ENCODE measurements around the gene BMP4. TPM values are rescaled to one million over a fixed set of nuclear protein-coding genes. Genes with fewer than 3 reads are reported as not detected.

The BMP4 gene
- total RNA-seq = 31.4 TPM

GRCh38 chr14:53956427-53957201 lies at the start of gene BMP4:
TSS of gene BMP4 (minus strand) at chr14:53956825. CDS start at chr14:53952222, 4,603 bp downstream.
- Histone ChIP-seq H3K4me1 (peaks cover 28% of the 10 kb centered on the region), H3K4me3 (peak within 1 kb of the TSS; percentile 62 to 63), H3K27me3 (no peaks in the 10 kb centered on the region), H3K27ac (peak within 1 kb of the TSS; percentile 91), H3K9me3 (no peaks in the 10 kb centered on the region), H3K36me3 (no peaks in the 10 kb centered on the region)
- intact Hi-C loops (cut with DNase I) = no loop called here
- peak in 1 of 2 donors; percentile 77 for TF ChIP-seq POLR2A (IDR thresholded peaks at IDR 0.05)
- no peak for TF ChIP-seq CTCF (IDR thresholded peaks at IDR 0.05)
- TF ChIP-seq POLR2AphosphoS5 (IDR thresholded peaks at IDR 0.05; ENCODE audit: insufficient read depth in 1 of 2, low read depth in 1 of 2) = peak; percentile 68 to 90
- peak in 1 of 2 donors; percentile 94 for DNase-seq (ENCODE audit: extremely low spot score in 2 of 2)

GRCh38 chr14:54003064-54003463 lies 46.4 kb upstream of the BMP4 start:
- Histone ChIP-seq H3K4me1 (no peaks in the 10 kb centered on the region), H3K4me3 (no peak overlapping the region), H3K36me3 (no peaks in the 10 kb centered on the region), H3K9me3 (no peaks in the 10 kb centered on the region), H3K27me3 (no peaks in the 10 kb centered on the region), H3K27ac (no peak overlapping the region)
- intact Hi-C loops (cut with DNase I) = no loop called here
- TF ChIP-seq POLR2AphosphoS5 (IDR thresholded peaks at IDR 0.05; ENCODE audit: insufficient read depth in 1 of 2, low read depth in 1 of 2) = no peak
- no peak for TF ChIP-seq CTCF (IDR thresholded peaks at IDR 0.05)
- TF ChIP-seq POLR2A (IDR thresholded peaks at IDR 0.05) = no peak
- DNase-seq (ENCODE audit: extremely low spot score in 2 of 2) = no peak

GRCh38 chr14:54002653-54003052 lies 46.0 kb upstream of the BMP4 start:
- Histone ChIP-seq H3K9me3 (no peaks in the 10 kb centered on the region), H3K4me1 (no peaks in the 10 kb centered on the region), H3K27me3 (no peaks in the 10 kb centered on the region), H3K27ac (no peak overlapping the region), H3K4me3 (no peak overlapping the region), H3K36me3 (no peaks in the 10 kb centered on the region)
- TF ChIP-seq POLR2AphosphoS5 (IDR thresholded peaks at IDR 0.05; ENCODE audit: insufficient read depth in 1 of 2, low read depth in 1 of 2) = no peak
- TF ChIP-seq CTCF (IDR thresholded peaks at IDR 0.05) = no peak
- TF ChIP-seq POLR2A (IDR thresholded peaks at IDR 0.05) = no peak
- intact Hi-C loops (cut with DNase I) = no loop called here
- no peak for DNase-seq (ENCODE audit: extremely low spot score in 2 of 2)

GRCh38 chr14:54001189-54001878 lies 44.7 kb upstream of the BMP4 start:
- Histone ChIP-seq H3K4me3 (no peak overlapping the region), H3K9me3 (no peaks in the 10 kb centered on the region), H3K27me3 (no peaks in the 10 kb centered on the region), H3K36me3 (no peaks in the 10 kb centered on the region), H3K4me1 (no peaks in the 10 kb centered on the region), H3K27ac (no peak overlapping the region)
- intact Hi-C loops (cut with DNase I) = no loop called here
- no peak for TF ChIP-seq POLR2AphosphoS5 (IDR thresholded peaks at IDR 0.05; ENCODE audit: insufficient read depth in 1 of 2, low read depth in 1 of 2)
- TF ChIP-seq POLR2A (IDR thresholded peaks at IDR 0.05) = no peak
- TF ChIP-seq CTCF (IDR thresholded peaks at IDR 0.05) = no peak
- no peak for DNase-seq (ENCODE audit: extremely low spot score in 2 of 2)

All from vagina (tissue), 2 donors.